ENCODE results near the gene METTL4. TPM values are rescaled to one million over a fixed set of nuclear protein-coding genes. Genes with fewer than 3 reads are reported as not detected.

Gene METTL4
- total RNA-seq, 5 donors from 2014 or later (not counting 1 experiment from before 2014, with no cell fraction given): 15.1 to 27.7 (median 21.4) TPM

- H3K27me3 ChIP-seq (replicated peaks in 1 of 2; ENCODE audit: control insufficient read depth in 2 of 2, extremely low read depth in 1 of 2, insufficient read depth in 2 of 2, low read length in 1 of 2): no peaks in the 10 kb centered on the region
- H3K9me3 Mint-ChIP-seq: peaks cover 0 to 7% (median 0%) of the 10 kb centered on the region in 3 donors
- DNase-seq (no peak), ATAC-seq (replicated peaks in 1 of 4) (no peak)
- H3K36me3 ChIP-seq (ENCODE audit: control insufficient read depth in 2 of 2, extremely low read depth in 1 of 2, insufficient read depth in 1 of 2, low read length in 1 of 2): peaks cover 3 to 24% of the 10 kb centered on the region in 2 donors
- CTCF ChIA-PET: no interaction called here
- H3K36me3 Mint-ChIP-seq: peaks cover 47% of the 10 kb centered on the region
- H3K9me3 ChIP-seq: no peaks in the 10 kb centered on the region
- no peaks in the 10 kb centered on the region for H3K4me1 ChIP-seq (ENCODE audit: control insufficient read depth in 1 of 2, extremely low read depth in 1 of 2, insufficient read depth in 2 of 2, low read length in 2 of 2)
- 100% methylated on average over 1 of the region's 2 CpGs for WGBS (ENCODE audit: insufficient coverage)
- H3K27ac Mint-ChIP-seq: no peak overlapping the region
- no peak overlapping the region for H3K4me3 Mint-ChIP-seq
- H3K27me3 Mint-ChIP-seq: no peaks in the 10 kb centered on the region
- H3K4me3 ChIP-seq (ENCODE audit: control insufficient read depth in 1 of 2, extremely low read depth in 1 of 2, low read length in 1 of 2): no peak overlapping the region
- H3K27ac ChIP-seq (ENCODE audit: low read length): no peak overlapping the region
- POLR2A ChIA-PET: no interaction called here
- peaks cover 0 to 3% (median 0%) of the 10 kb centered on the region in 3 donors for H3K4me1 Mint-ChIP-seq
Observed at GRCh38 chr18:2536063-2536462, 35.2 kb downstream of the METTL4 start.

GRCh38 chr18:2535419-2535910 lies 35.8 kb downstream of the METTL4 start:
- no peaks in the 10 kb centered on the region for H3K27me3 ChIP-seq (replicated peaks in 1 of 2; ENCODE audit: control insufficient read depth in 2 of 2, extremely low read depth in 1 of 2, insufficient read depth in 2 of 2, low read length in 1 of 2)
- peaks cover 3 to 19% of the 10 kb centered on the region in 2 donors for H3K36me3 ChIP-seq (ENCODE audit: control insufficient read depth in 2 of 2, extremely low read depth in 1 of 2, insufficient read depth in 1 of 2, low read length in 1 of 2)
- CTCF ChIA-PET: no interaction called here
- H3K9me3 ChIP-seq: no peaks in the 10 kb centered on the region
- Mint-ChIP-seq H3K27ac (no peak overlapping the region), H3K4me3 (no peak overlapping the region), H3K4me1 (peaks cover 0 to 3% (median 0%) of the 10 kb centered on the region in 3 donors), H3K36me3 (peaks cover 53% of the 10 kb centered on the region), H3K27me3 (no peaks in the 10 kb centered on the region), H3K9me3 (peaks cover 0 to 7% (median 0%) of the 10 kb centered on the region in 3 donors)
- WGBS (ENCODE audit: insufficient coverage): 89% methylated on average over 1 of the region's 1 CpG
- no peak overlapping the region for H3K27ac ChIP-seq (ENCODE audit: low read length)
- POLR2A ChIA-PET: no interaction called here
- ATAC-seq (replicated peaks in 1 of 4) (no peak), DNase-seq (no peak)
- H3K4me1 ChIP-seq (ENCODE audit: control insufficient read depth in 1 of 2, extremely low read depth in 1 of 2, insufficient read depth in 2 of 2, low read length in 2 of 2): no peaks in the 10 kb centered on the region
- H3K4me3 ChIP-seq (ENCODE audit: control insufficient read depth in 1 of 2, extremely low read depth in 1 of 2, low read length in 1 of 2): no peak overlapping the region

GRCh38 chr18:2534906-2535305 lies 36.4 kb downstream of the METTL4 start:
- CTCF ChIA-PET: interaction anchor here in 1 of 2 donors (1.9 kb wide), 1 partner anchor 8 kb away, joined by 6 read pairs; no protein-coding TSS in a partner anchor
- H3K27ac Mint-ChIP-seq: no peak overlapping the region
- H3K4me1 ChIP-seq (ENCODE audit: control insufficient read depth in 1 of 2, extremely low read depth in 1 of 2, insufficient read depth in 2 of 2, low read length in 2 of 2): no peaks in the 10 kb centered on the region
- no peak overlapping the region for H3K4me3 ChIP-seq (ENCODE audit: control insufficient read depth in 1 of 2, extremely low read depth in 1 of 2, low read length in 1 of 2)
- no peaks in the 10 kb centered on the region for H3K27me3 Mint-ChIP-seq
- H3K4me1 Mint-ChIP-seq: peaks cover 0 to 3% (median 0%) of the 10 kb centered on the region in 3 donors
- H3K9me3 ChIP-seq: no peaks in the 10 kb centered on the region
- no peak overlapping the region for H3K4me3 Mint-ChIP-seq
- no peak overlapping the region for H3K27ac ChIP-seq (ENCODE audit: low read length)
- POLR2A ChIA-PET: no interaction called here
- ATAC-seq (replicated peaks in 1 of 4) (no peak), DNase-seq (no peak)
- no peaks in the 10 kb centered on the region for H3K27me3 ChIP-seq (replicated peaks in 1 of 2; ENCODE audit: control insufficient read depth in 2 of 2, extremely low read depth in 1 of 2, insufficient read depth in 2 of 2, low read length in 1 of 2)
- no CpG with 5 or more reads among the region's 1 CpG for WGBS (ENCODE audit: insufficient coverage)
- peaks cover 3 to 16% of the 10 kb centered on the region in 2 donors for H3K36me3 ChIP-seq (ENCODE audit: control insufficient read depth in 2 of 2, extremely low read depth in 1 of 2, insufficient read depth in 1 of 2, low read length in 1 of 2)
- H3K36me3 Mint-ChIP-seq: peaks cover 50% of the 10 kb centered on the region
- peaks cover 0 to 7% (median 0%) of the 10 kb centered on the region in 3 donors for H3K9me3 Mint-ChIP-seq

GRCh38 chr18:2532797-2533196 lies 38.5 kb downstream of the METTL4 start:
- Mint-ChIP-seq H3K4me1 (peaks cover 0 to 3% (median 0%) of the 10 kb centered on the region in 3 donors), H3K27ac (no peak overlapping the region), H3K36me3 (peaks cover 49% of the 10 kb centered on the region), H3K27me3 (no peaks in the 10 kb centered on the region), H3K4me3 (no peak overlapping the region), H3K9me3 (peaks cover 0 to 7% (median 0%) of the 10 kb centered on the region in 3 donors)
- ATAC-seq (replicated peaks in 1 of 4): no peak
- no peaks in the 10 kb centered on the region for H3K27me3 ChIP-seq (replicated peaks in 1 of 2; ENCODE audit: control insufficient read depth in 2 of 2, extremely low read depth in 1 of 2, insufficient read depth in 2 of 2, low read length in 1 of 2)
- H3K27ac ChIP-seq (ENCODE audit: low read length): no peak overlapping the region
- peaks cover 0 to 15% of the 10 kb centered on the region in 2 donors for H3K36me3 ChIP-seq (ENCODE audit: control insufficient read depth in 2 of 2, extremely low read depth in 1 of 2, insufficient read depth in 1 of 2, low read length in 1 of 2)
- POLR2A ChIA-PET: no interaction called here
- WGBS (ENCODE audit: insufficient coverage): 100% methylated on average over 1 of the region's 2 CpGs
- H3K4me3 ChIP-seq (ENCODE audit: control insufficient read depth in 1 of 2, extremely low read depth in 1 of 2, low read length in 1 of 2): no peak overlapping the region
- no peaks in the 10 kb centered on the region for H3K4me1 ChIP-seq (ENCODE audit: control insufficient read depth in 1 of 2, extremely low read depth in 1 of 2, insufficient read depth in 2 of 2, low read length in 2 of 2)
- no peaks in the 10 kb centered on the region for H3K9me3 ChIP-seq
- CTCF ChIA-PET: no interaction called here
- no peak for DNase-seq

- Histone ChIP-seq H3K27me3 (replicated peaks in 1 of 2; ENCODE audit: control insufficient read depth in 2 of 2, extremely low read depth in 1 of 2, insufficient read depth in 2 of 2, low read length in 1 of 2) (no peaks in the 10 kb centered on the region), H3K27ac (ENCODE audit: low read length) (no peak overlapping the region), H3K4me1 (ENCODE audit: control insufficient read depth in 1 of 2, extremely low read depth in 1 of 2, insufficient read depth in 2 of 2, low read length in 2 of 2) (no peaks in the 10 kb centered on the region), H3K4me3 (ENCODE audit: control insufficient read depth in 1 of 2, extremely low read depth in 1 of 2, low read length in 1 of 2) (no peak overlapping the region), H3K36me3 (ENCODE audit: control insufficient read depth in 2 of 2, extremely low read depth in 1 of 2, insufficient read depth in 1 of 2, low read length in 1 of 2) (peaks cover 0 to 11% of the 10 kb centered on the region in 2 donors), H3K9me3 (no peaks in the 10 kb centered on the region)
- peaks cover 0 to 7% (median 0%) of the 10 kb centered on the region in 3 donors for H3K9me3 Mint-ChIP-seq
- 83% methylated on average over 1 of the region's 2 CpGs for WGBS (ENCODE audit: insufficient coverage)
- no peak for ATAC-seq (replicated peaks in 1 of 4)
- no peak for DNase-seq
- H3K4me3 Mint-ChIP-seq: no peak overlapping the region
- H3K27me3 Mint-ChIP-seq: no peaks in the 10 kb centered on the region
- H3K4me1 Mint-ChIP-seq: peaks cover 0 to 3% (median 0%) of the 10 kb centered on the region in 3 donors
- CTCF ChIA-PET: no interaction called here
- POLR2A ChIA-PET: no interaction called here
- peaks cover 46% of the 10 kb centered on the region for H3K36me3 Mint-ChIP-seq
- H3K27ac Mint-ChIP-seq: no peak overlapping the region
Observed at GRCh38 chr18:2531751-2532150, 39.6 kb downstream of the METTL4 start.

- no peaks in the 10 kb centered on the region for H3K27me3 Mint-ChIP-seq
- Histone ChIP-seq H3K27me3 (replicated peaks in 1 of 2; ENCODE audit: control insufficient read depth in 2 of 2, extremely low read depth in 1 of 2, insufficient read depth in 2 of 2, low read length in 1 of 2) (no peaks in the 10 kb centered on the region), H3K4me3 (ENCODE audit: control insufficient read depth in 1 of 2, extremely low read depth in 1 of 2, low read length in 1 of 2) (no peak overlapping the region), H3K36me3 (ENCODE audit: control insufficient read depth in 2 of 2, extremely low read depth in 1 of 2, insufficient read depth in 1 of 2, low read length in 1 of 2) (peaks cover 0 to 3% of the 10 kb centered on the region in 2 donors), H3K27ac (ENCODE audit: low read length) (no peak overlapping the region), H3K9me3 (no peaks in the 10 kb centered on the region), H3K4me1 (ENCODE audit: control insufficient read depth in 1 of 2, extremely low read depth in 1 of 2, insufficient read depth in 2 of 2, low read length in 2 of 2) (no peaks in the 10 kb centered on the region)
- H3K9me3 Mint-ChIP-seq: peaks cover 0 to 7% (median 0%) of the 10 kb centered on the region in 3 donors
- 93% methylated on average over 2 of the region's 7 CpGs for WGBS (ENCODE audit: insufficient coverage)
- H3K36me3 Mint-ChIP-seq: peaks cover 28% of the 10 kb centered on the region
- H3K27ac Mint-ChIP-seq: no peak overlapping the region
- ChIA-PET POLR2A (no interaction called here), CTCF (no interaction called here)
- ATAC-seq (replicated peaks in 1 of 4) (no peak), DNase-seq (no peak)
- no peak overlapping the region for H3K4me3 Mint-ChIP-seq
- H3K4me1 Mint-ChIP-seq: no peaks in the 10 kb centered on the region
Observed at GRCh38 chr18:2529154-2529553, 42.2 kb downstream of the METTL4 start.

Data from T-cell (primary cell).